NCI-H2107 treated with DMSO at 0.1 percent for 48 hours (cell line): ENCODE results near the gene HLCS.
"Not testable (repeated sequence)": the region's sequence is repeated elsewhere in the genome, so short reads cannot be mapped to it uniquely, and the experiment has no call there.

ENCODE experiments used
- DNase-seq: peaks from one replicate; lab custom pipeline; 2025; ENCODE audit not compliant: unreplicated experiment; lab: John Stamatoyannopoulos, UW

The HLCS gene

GRCh38 chr21:36850372-36850771 lies 116.1 kb downstream of the HLCS start:
- DNase-seq = no peak

GRCh38 chr21:36849461-36850105 lies 116.9 kb downstream of the HLCS start:
- DNase-seq = no peak

- no peak for DNase-seq
Measured at GRCh38 chr21:36848730-36849274, 117.7 kb downstream of the HLCS start.

GRCh38 chr21:36847189-36847588 lies 119.3 kb downstream of the HLCS start:
- DNase-seq = no peak

- no peak for DNase-seq
Measured at GRCh38 chr21:36846631-36847030, 119.8 kb downstream of the HLCS start.

- no peak for DNase-seq
Measured at GRCh38 chr21:36845790-36846189, 120.7 kb downstream of the HLCS start.

- no peak for DNase-seq
Measured at GRCh38 chr21:36845070-36845469, 121.4 kb downstream of the HLCS start.

GRCh38 chr21:36841866-36842265 lies 124.6 kb downstream of the HLCS start:
- DNase-seq = no peak

- no peak for DNase-seq
Measured at GRCh38 chr21:36839735-36840134, 126.7 kb downstream of the HLCS start.

- no peak for DNase-seq
Measured at GRCh38 chr21:36839123-36839522, 127.3 kb downstream of the HLCS start.

- DNase-seq = no peak
Measured at GRCh38 chr21:36835383-36835795, 131.1 kb downstream of the HLCS start.

GRCh38 chr21:36834192-36834591 lies 132.3 kb downstream of the HLCS start:
- no peak for DNase-seq

- no peak for DNase-seq
Measured at GRCh38 chr21:36830100-36830499, 136.4 kb downstream of the HLCS start.

- DNase-seq = no peak
Measured at GRCh38 chr21:36828891-36829515, 137.5 kb downstream of the HLCS start.

- DNase-seq = no peak
Measured at GRCh38 chr21:36828208-36828607, 138.3 kb downstream of the HLCS start.

- no peak for DNase-seq
Measured at GRCh38 chr21:36825658-36826057, 140.8 kb downstream of the HLCS start.

GRCh38 chr21:36821032-36821299 lies 145.5 kb downstream of the HLCS start:
- DNase-seq = no peak

- DNase-seq = no peak
Measured at GRCh38 chr21:36820176-36821031, 146.1 kb downstream of the HLCS start.

- DNase-seq = no peak
Measured at GRCh38 chr21:36817732-36818450, 148.6 kb downstream of the HLCS start.

- no peak for DNase-seq
Measured at GRCh38 chr21:36816561-36817130, 149.8 kb downstream of the HLCS start.

- not testable (repeated sequence) for DNase-seq
Measured at GRCh38 chr21:36816026-36816425, 150.4 kb downstream of the HLCS start.
